H1 (cell line): ENCODE data around the gene STARD3. TPM values are rescaled to one million over a fixed set of nuclear protein-coding genes. Genes with fewer than 3 reads are reported as not detected.

Experiments used
- CTCF ChIA-PET: fragments of 300-600 bp; sonication (Branson Sonifier 250); formaldehyde crosslinking; loops from one replicate; lab custom pipeline; 2021; ENCODE audit not compliant: partially characterized antibody; lab: Charles Lee
- POLR2A ChIA-PET: fragments of 300-600 bp; sonication (Branson Sonifier 250); formaldehyde crosslinking; loops from one replicate; lab custom pipeline; 2021; ENCODE audit warnings: inconsistent platforms; ENCODE audit not compliant: partially characterized antibody; lab: Charles Lee
- DNase-seq, 2 experiments: peaks; one replicate each; pipeline versions ENCODE4 v3.0.0 to v3.0.0-alpha.2; 2010 to 2022; ENCODE audit warnings: low spot score in 2 of 2, low read depth in 1 of 2, mixed read lengths in 1 of 2
- FAIRE-seq: peaks from 2 replicates; lab custom pipeline; 2011; peaks lifted over from hg19 to GRCh38; lab: Jason Lieb, UNC
- H2AFZ ChIP-seq: 2 replicates; pipeline ENCODE4 v1.8.1; 2012; ENCODE audit warnings: low read length, inconsistent platforms
- H2AK5ac ChIP-seq: 2 replicates; pipeline ENCODE4 v1.6.1; 2013; ENCODE audit warnings: low read depth, low read length
- H2BK120ac ChIP-seq: replicated peaks from 2 replicates; pipeline ENCODE3; 2013; ENCODE audit warnings: low read depth, low read length, inconsistent platforms
- H2BK12ac ChIP-seq: 2 replicates; pipeline ENCODE4 v1.6.1; 2013; ENCODE audit warnings: low read depth, low read length
- H2BK15ac ChIP-seq: 2 replicates; pipeline ENCODE4 v1.6.1; 2013; ENCODE audit warnings: low read length
- H2BK20ac ChIP-seq: 2 replicates; pipeline ENCODE4 v1.6.1; 2013; ENCODE audit warnings: low read length
- H2BK5ac ChIP-seq: 2 replicates; pipeline ENCODE4 v1.6.1; 2013; ENCODE audit warnings: low read depth, low read length
- H3K14ac ChIP-seq: 2 replicates; pipeline ENCODE4 v1.6.1; 2013; ENCODE audit warnings: inconsistent platforms; ENCODE audit not compliant: insufficient read length
- H3K18ac ChIP-seq: 2 replicates; pipeline ENCODE4 v1.6.1; 2013; ENCODE audit warnings: low read length; ENCODE audit errors: extremely low read depth
- H3K23ac ChIP-seq: 2 replicates; pipeline ENCODE4 v1.6.1; 2013; ENCODE audit warnings: inconsistent platforms; ENCODE audit not compliant: insufficient read length
- H3K23me2 ChIP-seq: 2 replicates; pipeline ENCODE4 v1.6.1; 2013; ENCODE audit warnings: low read depth, low read length
- H3K27ac ChIP-seq: 2 replicates; pipeline ENCODE4 v1.6.1; 2011; ENCODE audit warnings: low read depth, low read length, inconsistent platforms
- H3K27me3 ChIP-seq, 4 experiments: replicated peaks in 1 of 4; 1 replicate in 1 of 4; 2 replicates in 3 of 4; pipeline versions ENCODE4 v1.6.1 to v1.8.1; 2011 to 2013; ENCODE audit warnings: low read length in 3 of 4, mild to moderate bottlenecking in 3 of 4, inconsistent platforms in 2 of 4, mixed read lengths in 2 of 4, moderate library complexity in 1 of 4; ENCODE audit not compliant: control insufficient read depth in 3 of 4, insufficient read depth in 3 of 4; ENCODE audit errors: extremely low read depth in 1 of 4
- H3K36me3 ChIP-seq, 4 experiments: 2 replicates each; pipeline versions ENCODE4 v1.6.1 to v1.8.1; 2011 to 2013; ENCODE audit warnings: mild to moderate bottlenecking in 4 of 4, low read length in 3 of 4, moderate library complexity in 2 of 4, control low read depth in 1 of 4, inconsistent platforms in 1 of 4; ENCODE audit not compliant: insufficient read depth in 4 of 4, control insufficient read depth in 2 of 4
- H3K4ac ChIP-seq: replicated peaks from 2 replicates; pipeline ENCODE3; 2013; ENCODE audit warnings: low read length, low read depth, mixed read lengths, inconsistent platforms; ENCODE audit not compliant: insufficient read length
- H3K4me1 ChIP-seq, 4 experiments: replicated peaks in 1 of 4; 1 replicate in 1 of 4; 2 replicates in 3 of 4; pipeline versions ENCODE4 v1.6.1 to v1.8.1; 2011 to 2013; ENCODE audit warnings: low read length in 3 of 4, inconsistent platforms in 2 of 4, mixed read lengths in 1 of 4; ENCODE audit not compliant: insufficient read depth in 4 of 4, control insufficient read depth in 3 of 4
- H3K4me2 ChIP-seq, 2 experiments: 2 replicates each; pipeline versions ENCODE4 v1.6.1 to v1.8.1; 2011 to 2013; ENCODE audit warnings: low read depth in 2 of 2, low read length in 2 of 2, control low read depth in 1 of 2, inconsistent platforms in 1 of 2, mild to moderate bottlenecking in 1 of 2; ENCODE audit not compliant: insufficient read depth in 1 of 2
- H3K4me3 ChIP-seq, 4 experiments: fragments of 200-600, 300-600 bp in 1 of 4; sonication (generic), shearing (Covaris generic), sonication (Bioruptor Twin) in 1 of 4; 2 replicates each; pipeline versions ENCODE4 v1.5.1 to v1.8.1; 2011 to 2016; ENCODE audit warnings: low read length in 4 of 4, low read depth in 3 of 4, control low read depth in 2 of 4, inconsistent platforms in 2 of 4, mild to moderate bottlenecking in 2 of 4, mixed read lengths in 1 of 4, moderate library complexity in 1 of 4; ENCODE audit not compliant: insufficient read depth in 2 of 4; ENCODE audit errors: extremely low read depth in 1 of 4
- H3K56ac ChIP-seq: replicated peaks from 2 replicates; pipeline ENCODE3; 2013; ENCODE audit warnings: low read depth, mild to moderate bottlenecking, mixed read lengths, low read length, inconsistent platforms; ENCODE audit not compliant: insufficient read length
- H3K79me1 ChIP-seq: 2 replicates; pipeline ENCODE4 v1.6.1; 2013; ENCODE audit warnings: low read depth, low read length, control low read depth
- H3K79me2 ChIP-seq, 2 experiments: 2 replicates each; pipeline versions ENCODE4 v1.6.1 to v1.8.1; 2012 to 2013; ENCODE audit warnings: low read length in 2 of 2, mild to moderate bottlenecking in 2 of 2, inconsistent platforms in 1 of 2; ENCODE audit not compliant: insufficient read depth in 2 of 2, control insufficient read depth in 1 of 2
- H3K9ac ChIP-seq, 4 experiments: replicated peaks in 1 of 4; 1 replicate in 1 of 4; 2 replicates in 3 of 4; pipeline versions ENCODE4 v1.6.1 to v1.8.1; 2011 to 2013; ENCODE audit warnings: low read depth in 3 of 4, low read length in 3 of 4, control low read depth in 2 of 4, mild to moderate bottlenecking in 2 of 4, moderate library complexity in 2 of 4, inconsistent platforms in 1 of 4; ENCODE audit errors: extremely low read depth in 1 of 4
- H3K9me3 ChIP-seq, 2 experiments: 2 replicates each; pipeline versions ENCODE4 v1.6.1 to v1.8.1; 2012 to 2013; ENCODE audit warnings: mild to moderate bottlenecking in 2 of 2, moderate library complexity in 2 of 2, control low read depth in 1 of 2, inconsistent platforms in 1 of 2, low read depth in 1 of 2, low read length in 1 of 2, mixed read lengths in 1 of 2; ENCODE audit not compliant: insufficient read depth in 2 of 2
- H4K20me1 ChIP-seq, 2 experiments: replicated peaks in 1 of 2; 2 replicates each; pipeline versions ENCODE3 to v1.8.1; 2011 to 2013; ENCODE audit warnings: inconsistent platforms in 2 of 2, low read length in 2 of 2, mild to moderate bottlenecking in 1 of 2; ENCODE audit not compliant: insufficient read depth in 2 of 2, control insufficient read depth in 1 of 2
- H4K5ac ChIP-seq: 2 replicates; pipeline ENCODE4 v1.6.1; 2013; ENCODE audit warnings: low read length, low read depth, mixed read lengths, inconsistent platforms; ENCODE audit not compliant: insufficient read length
- H4K8ac ChIP-seq: 2 replicates; pipeline ENCODE4 v1.8.0; 2013; ENCODE audit warnings: mild to moderate bottlenecking, moderate library complexity, low read length, inconsistent platforms; ENCODE audit not compliant: insufficient read depth; ENCODE audit errors: extremely low read depth
- H4K91ac ChIP-seq: replicated peaks from 2 replicates; pipeline ENCODE3; 2013; ENCODE audit warnings: low read length, mixed read lengths, inconsistent platforms; ENCODE audit not compliant: insufficient read length
- CBX5 ChIP-seq: fragments of 300-800, 300-1000 bp; sonication (generic); IDR thresholded peaks from 2 replicates; pipeline ENCODE4 v1.7.1; 2016; ENCODE audit warnings: antibody characterized with exemption, low read length, low read depth
- CBX8 ChIP-seq: fragments of 300-800, 300-1000 bp; sonication (generic); IDR thresholded peaks from 2 replicates; pipeline ENCODE4 v1.7.1; 2016; ENCODE audit warnings: low read depth, low read length, borderline replicate concordance
- CTBP2 ChIP-seq: IDR thresholded peaks from 2 replicates; pipeline ENCODE4 v1.7.0; 2011; ENCODE audit warnings: borderline replicate concordance, mild to moderate bottlenecking, moderate library complexity, mixed read lengths, low read length; ENCODE audit not compliant: insufficient read depth, insufficient read length
- FOSL1 ChIP-seq: IDR thresholded peaks from 2 replicates; pipeline ENCODE4 v1.6.1; 2011; ENCODE audit warnings: mild to moderate bottlenecking, low read depth, low read length, moderate library complexity; ENCODE audit not compliant: insufficient read depth
- KDM1A ChIP-seq: fragments of 200-600, 300-600 bp; sonication (generic); IDR thresholded peaks from 2 replicates; pipeline ENCODE4 v1.7.1; 2016; ENCODE audit warnings: mild to moderate bottlenecking, low read length, borderline replicate concordance
- PHF8 ChIP-seq: fragments of 200-600 bp; sonication (generic); conservative IDR thresholded peaks from 2 replicates; pipeline ENCODE4 v1.7.1; 2012; ENCODE audit warnings: low read depth, mild to moderate bottlenecking, inconsistent platforms, low read length, moderate library complexity
- POLR2A ChIP-seq, 2 experiments: IDR thresholded peaks; 1 replicate in 1 of 2; 2 replicates in 1 of 2; pipeline ENCODE4 v1.6.1; 2011; ENCODE audit warnings: low read depth in 2 of 2, low read length in 2 of 2, mild to moderate bottlenecking in 2 of 2; ENCODE audit errors: control extremely low read depth in 1 of 2
- RAD21 ChIP-seq, 2 experiments: IDR thresholded peaks in 1 of 2; conservative IDR thresholded peaks in 1 of 2; 2 replicates each; pipeline ENCODE4 v1.6.1; 2011; ENCODE audit warnings: low read depth in 2 of 2, low read length in 2 of 2, improper control_type of control experiment in 1 of 2, inconsistent platforms in 1 of 2, mild to moderate bottlenecking in 1 of 2, moderate library complexity in 1 of 2
- RBBP5 ChIP-seq: IDR thresholded peaks from 2 replicates; pipeline ENCODE4 v1.7.1; 2012; ENCODE audit warnings: low read depth, mild to moderate bottlenecking, inconsistent platforms, low read length, moderate library complexity, borderline replicate concordance
- RFX5 ChIP-seq: IDR thresholded peaks from 2 replicates; pipeline ENCODE4 v1.6.1; 2011; ENCODE audit warnings: low read depth, low read length, improper control_type of control experiment, borderline replicate concordance
- RXRA ChIP-seq: IDR thresholded peaks from 2 replicates; pipeline ENCODE4 v1.6.1; 2011; ENCODE audit warnings: low read depth, mild to moderate bottlenecking, low read length, moderate library complexity; ENCODE audit not compliant: insufficient read depth
- WGBS, 2 experiments: shearing (Covaris generic) in 1 of 2; methylation state at CpG; one replicate each; pipeline versions ENCODE4 v1.1.6 to v1.1.7; 2013 to 2015; ENCODE audit warnings: low lambda C conversion rate in 2 of 2, mixed read lengths in 2 of 2, inconsistent platforms in 1 of 2, low coverage in 1 of 2, missing lambda C conversion rate in 1 of 2; ENCODE audit not compliant: insufficient replicate concordance in 2 of 2, insufficient coverage in 1 of 2, insufficient read length in 1 of 2; ENCODE audit errors: extremely low coverage in 1 of 2, missing lambda C conversion rate in 1 of 2; 5-methylcytosine and 5-hydroxymethylcytosine counted together
- polyA plus RNA-seq, 7 experiments: library from polyadenylated mRNA; depleted of rRNA in 3 of 7; stranded (reverse) in 5 of 7; unstranded in 2 of 7; fragments of >200 nt in 5 of 7; fragments of 200-250 nt in 2 of 7; gene quantifications; 1 replicate in 5 of 7; 2 replicates in 1 of 7; 4 replicates in 1 of 7; pipeline versions ENCODE4 v1.2.1 to v1.2.3, GENCODE V29; 2011 to 2013; ENCODE audit warnings: missing spikeins in 2 of 7, mixed read lengths in 2 of 7
- total RNA-seq: library from RNA; stranded (reverse); fragmentation: NEBNext Ultra II Directional; extraction: Animal tissue kit (Norgen Biotek cat#: 25700); gene quantifications from 2 replicates; pipeline ENCODE4 v1.2.1, GENCODE V29; 2021

STARD3 gene
- total and polyA plus RNA-seq, 2 of the 8 experiments (the other 6 are each of a cell fraction or from before 2014, with no cell fraction given) = 47.6 to 80.3 TPM

- Histone ChIP-seq H3K4me2 (no peak overlapping the region), H2BK120ac (no peak overlapping the region), H2BK12ac (peak overlapping the region; percentile 68; the same call in 1 of the 2 replicates), H2AK5ac (no peak overlapping the region), H3K23ac (no peak overlapping the region), H3K9ac (no peak overlapping the region), H2BK5ac (no peak overlapping the region), H3K56ac (no peak overlapping the region), H3K79me2 (no peaks in the 10 kb centered on the region), H3K27me3 (peaks cover 0 to 15% (median 2%) of the 10 kb centered on the region in 4 experiments; a peak in 3 of 7 replicates), H3K36me3 (peaks cover 0 to 3% (median 0%) of the 10 kb centered on the region in 4 experiments; a peak in 1 of 8 replicates), H2BK20ac (no peak overlapping the region), H2AFZ (no peak overlapping the region), H3K4me3 (no peak overlapping the region), H3K18ac (no peak overlapping the region; the same call in 1 of the 2 replicates), H4K20me1 (peaks cover 0 to 2% of the 10 kb centered on the region in 2 experiments), H3K4me1 (peaks cover 0 to 15% (median 7%) of the 10 kb centered on the region in 4 experiments; a peak in 6 of 7 replicates), H3K4ac (no peak overlapping the region), H4K91ac (peak overlapping the region; percentile 37), H4K8ac (no peak overlapping the region), H3K79me1 (no peaks in the 10 kb centered on the region), H4K5ac (no peak overlapping the region), H3K23me2 (peaks cover 3% of the 10 kb centered on the region; the same call in 1 of the 2 replicates), H2BK15ac (0 out of 2 replicates have a peak overlapping the region, but pooled peaks have one; percentile 72), H3K9me3 (no peaks in the 10 kb centered on the region), H3K27ac (no peak overlapping the region), H3K14ac (no peak overlapping the region)
- POLR2A ChIA-PET = interaction anchor here (0.6 to 38.1 kb wide), 7 partner anchors 2 to 56 kb away, joined by 3 to 708 read pairs (median 4); partner anchors contain the start of genes ERBB2, PGAP3, PNMT and TCAP
- CTCF ChIA-PET = interaction anchor here (0.6 to 52.4 kb wide), 13 partner anchors 9 to 137 kb away, joined by 3 to 1885 read pairs (median 10); partner anchors contain the start of genes ERBB2, MIEN1, PGAP3 and PPP1R1B
- 83% methylated on average over 13 of the region's 13 CpGs; no CpG with 5 or more reads in 1 of the 2 experiments for WGBS, 2 experiments
- no peak for DNase-seq
- no peak for FAIRE-seq
- TF ChIP-seq RXRA (no peak), RFX5 (no peak), FOSL1 (no peak), POLR2A (IDR thresholded peaks at IDR 0.05; ENCODE audit: control extremely low read depth in 1 of 2, low read depth in 2 of 2, low read length in 2 of 2) (no peak), PHF8 (no peak), CBX5 (no peak), KDM1A (no peak), CTBP2 (no peak), RAD21 (IDR thresholded peaks at IDR 0.05 in 1 of 2, conservative IDR thresholded peaks at IDR 0.05 in 1 of 2; ENCODE audit: low read depth in 2 of 2, low read length in 2 of 2) (no peak), RBBP5 (no peak), CBX8 (no peak)
Measured at GRCh38 chr17:39673335-39674081, 36.6 kb downstream of the STARD3 start.
